Left colon (tissue), 2 donors: Measurements from ENCODE around the gene EMC10. TPM values are rescaled to one million over a fixed set of nuclear protein-coding genes. Genes with fewer than 3 reads are reported as not detected.
"Not testable (repeated sequence)": the region's sequence is repeated elsewhere in the genome, so short reads cannot be mapped to it uniquely, and the experiment has no call there.

Experiments used
- ATAC-seq: fragments of 200-7000 bp; cut with Tn5 transposase; one replicate; pipeline ENCODE4 v1.9.1; 2020; ENCODE audit warnings: mild to moderate bottlenecking, moderate library complexity
- DNase-seq, 2 donors: peaks; one replicate each; pipeline ENCODE4 v3.0.0-alpha.2; 2020
- intact Hi-C, 2 donors: fragments of 100-400 bp; cut with DNase I in 1 of 2; cut with micrococcal nuclease in 1 of 2; formaldehyde crosslinking; loops; one replicate each; pipeline versions ENCODE4 v1.11.2 to v1.14.0; 2022; cut with DNase I, micrococcal nuclease
- total RNA-seq, 2 donors: library from RNA; stranded (reverse); fragmentation: NEBNext Ultra II Directional; extraction: Animal tissue kit (Norgen Biotek cat#: 25700); gene quantifications; one replicate each; pipeline ENCODE4 v1.2.1, GENCODE V29; 2021
- donor health status: DM: no; HTN: no; CAD: no.
- donor health status: DM: yes; HTN: yes; CAD: no.

Gene EMC10
- total RNA-seq, 2 donors from 2014 or later = 125 to 132 TPM

DNA sequence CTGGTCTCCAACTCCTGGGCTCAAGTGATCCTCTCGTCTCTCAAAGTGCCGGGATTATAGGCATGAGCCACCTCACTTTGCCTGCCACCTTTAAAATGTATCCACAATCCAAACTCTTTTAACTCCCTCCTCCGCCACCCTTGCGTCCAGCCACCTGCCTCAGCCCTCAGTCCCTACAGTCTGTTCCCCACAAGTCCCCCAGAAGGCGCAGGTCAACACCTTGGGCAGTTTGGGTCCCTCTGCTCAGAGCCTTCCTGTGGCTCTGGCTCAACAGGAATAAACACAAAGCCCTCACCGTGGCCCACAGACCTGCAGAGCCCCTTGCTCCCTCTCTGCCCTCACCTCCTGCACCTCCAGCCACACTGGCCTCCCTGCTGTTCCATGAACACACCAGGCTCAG, 7.5 kb upstream of the EMC10 start:
- intact Hi-C loops = loop anchor here in 1 of 2 donors (10.0 kb wide), 1 partner anchor 104 kb away; the partner anchor contains the start of gene NAPSA
- ATAC-seq (no peak), DNase-seq (no peak)

DNA sequence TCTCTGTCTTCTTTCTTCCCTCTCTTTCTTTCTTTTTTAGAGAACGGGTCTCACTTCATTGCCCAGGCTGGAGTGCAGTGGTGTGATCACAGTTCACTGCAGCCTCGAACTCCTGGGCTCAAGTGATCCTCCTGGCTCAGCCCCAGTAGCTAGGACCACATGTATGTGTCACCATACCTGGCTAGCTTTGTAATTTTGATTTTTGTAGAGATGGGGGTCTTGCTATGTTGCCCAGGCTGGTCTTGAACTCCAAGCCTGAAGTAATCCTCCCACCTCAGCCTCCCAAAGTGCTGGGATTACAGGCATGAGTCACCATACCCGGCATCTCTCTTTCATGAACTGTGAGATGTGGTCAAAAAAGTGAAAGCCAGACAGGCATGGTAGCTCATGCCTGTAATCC, 3.0 kb upstream of the EMC10 start:
- ATAC-seq, intact Hi-C loops, DNase-seq: not testable (repeated sequence)

DNA sequence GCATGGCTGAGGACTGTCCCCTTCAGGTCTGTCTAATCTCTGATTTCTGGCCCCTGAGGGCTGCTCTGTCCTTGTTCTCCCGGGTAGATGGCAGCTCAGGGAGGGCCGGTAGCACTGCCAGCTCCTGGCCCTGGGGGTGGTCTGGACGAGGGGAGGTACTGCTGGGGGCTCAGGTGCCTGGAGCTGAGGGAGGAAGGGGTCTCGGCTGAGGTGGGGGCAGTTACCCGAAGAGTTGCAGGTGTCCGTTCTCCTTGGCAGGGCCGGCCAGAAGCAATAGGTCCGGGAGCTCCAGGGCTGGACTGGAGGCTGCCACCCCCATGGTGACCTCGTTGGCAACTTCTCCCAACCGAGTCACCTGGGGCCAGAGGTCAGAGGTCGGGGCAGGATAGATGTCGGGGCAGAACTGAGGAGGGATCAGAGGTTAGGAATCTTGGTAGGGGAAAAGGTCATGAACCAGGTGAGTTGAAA, 1.2 kb upstream of the EMC10 start:
- intact Hi-C loops = no loop called here
- ATAC-seq = no peak
- DNase-seq = no peak

DNA sequence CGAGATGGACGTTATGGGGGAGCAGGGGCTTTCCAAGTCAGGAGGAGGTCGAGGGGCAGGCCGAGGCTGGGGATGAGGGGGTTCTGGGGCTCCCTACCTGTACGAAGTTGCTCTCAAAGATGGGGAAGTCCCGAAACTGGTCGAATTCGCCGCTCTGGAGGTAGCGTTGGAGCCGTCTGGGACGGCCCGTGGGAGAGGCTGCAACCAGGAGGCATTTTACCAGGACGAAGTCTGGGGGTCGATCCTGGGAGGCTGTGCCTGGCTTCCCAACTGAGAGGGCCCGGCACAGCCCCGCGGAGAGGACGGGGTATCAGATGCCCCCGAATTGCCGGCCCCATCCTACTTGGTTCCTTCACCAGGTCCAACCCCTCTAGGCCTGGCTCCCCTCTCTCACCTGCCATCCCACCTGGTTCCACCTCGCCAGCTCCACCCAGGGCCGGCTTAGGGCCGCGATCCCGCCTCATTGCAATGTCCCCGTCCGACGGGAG, 527 bp upstream of the EMC10 start:
- no peak for DNase-seq
- intact Hi-C loops = no loop called here

DNA sequence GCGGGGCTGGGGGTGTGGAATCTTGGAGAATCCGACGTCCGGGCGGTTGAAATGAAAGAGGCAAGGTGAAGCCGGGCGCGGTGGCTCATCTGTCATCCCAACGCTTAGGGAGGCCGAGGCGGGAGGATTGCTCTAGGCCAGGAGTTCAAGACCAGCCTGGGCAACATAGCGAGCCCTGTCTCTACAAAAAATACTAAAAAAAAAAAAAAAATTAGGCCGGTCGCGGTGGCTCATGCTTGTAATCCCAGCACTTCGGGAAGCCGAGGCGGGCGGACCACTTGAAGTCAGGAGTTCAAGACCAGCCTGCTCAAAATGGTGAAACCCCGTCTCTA, 566 bp downstream of the EMC10 start:
- peak in 1 of 2 donors; percentile 92 for DNase-seq
- no peak for ATAC-seq
- intact Hi-C loops = no loop called here

More for the DNA sequence above, 527 bp upstream of the EMC10 start:
- no peak for ATAC-seq

DNA sequence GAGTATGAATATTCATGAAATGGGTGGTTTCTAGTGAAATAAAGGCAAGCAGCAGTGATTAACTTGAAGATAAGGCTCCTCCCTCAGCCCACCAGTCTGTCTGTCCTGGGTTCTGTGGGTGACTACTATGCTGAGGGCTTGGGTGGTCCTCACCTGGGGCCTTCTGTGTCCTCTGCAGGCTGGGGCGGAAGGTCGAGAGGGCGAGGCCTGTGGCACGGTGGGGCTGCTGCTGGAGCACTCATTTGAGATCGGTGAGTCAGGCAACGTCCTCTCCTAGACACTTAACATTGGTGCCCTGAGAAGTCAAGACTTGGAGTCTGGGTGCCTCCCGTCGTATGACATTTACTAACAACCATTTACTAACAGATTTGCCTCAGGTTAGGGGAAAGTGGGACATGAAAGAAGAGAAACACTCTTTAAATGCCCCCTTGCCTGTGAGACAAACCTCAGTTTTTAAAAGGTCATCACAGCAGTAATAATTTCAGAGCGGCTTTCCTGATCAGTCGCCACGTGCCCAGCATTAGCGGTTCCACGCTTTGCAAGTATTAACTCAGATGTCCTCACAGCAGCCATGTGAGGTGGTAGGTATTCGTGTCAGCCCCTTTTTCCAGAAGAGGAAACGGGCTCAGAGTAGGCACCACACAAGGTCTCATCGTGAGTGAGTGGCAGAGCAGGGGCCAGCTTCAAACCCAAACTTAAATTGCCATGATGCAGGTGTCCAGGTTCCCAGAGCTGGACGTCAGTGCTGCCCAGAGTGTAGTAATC, 1.6 kb downstream of the EMC10 start:
- intact Hi-C loops = no loop called here
- ATAC-seq (no peak), DNase-seq (no peak)

DNA sequence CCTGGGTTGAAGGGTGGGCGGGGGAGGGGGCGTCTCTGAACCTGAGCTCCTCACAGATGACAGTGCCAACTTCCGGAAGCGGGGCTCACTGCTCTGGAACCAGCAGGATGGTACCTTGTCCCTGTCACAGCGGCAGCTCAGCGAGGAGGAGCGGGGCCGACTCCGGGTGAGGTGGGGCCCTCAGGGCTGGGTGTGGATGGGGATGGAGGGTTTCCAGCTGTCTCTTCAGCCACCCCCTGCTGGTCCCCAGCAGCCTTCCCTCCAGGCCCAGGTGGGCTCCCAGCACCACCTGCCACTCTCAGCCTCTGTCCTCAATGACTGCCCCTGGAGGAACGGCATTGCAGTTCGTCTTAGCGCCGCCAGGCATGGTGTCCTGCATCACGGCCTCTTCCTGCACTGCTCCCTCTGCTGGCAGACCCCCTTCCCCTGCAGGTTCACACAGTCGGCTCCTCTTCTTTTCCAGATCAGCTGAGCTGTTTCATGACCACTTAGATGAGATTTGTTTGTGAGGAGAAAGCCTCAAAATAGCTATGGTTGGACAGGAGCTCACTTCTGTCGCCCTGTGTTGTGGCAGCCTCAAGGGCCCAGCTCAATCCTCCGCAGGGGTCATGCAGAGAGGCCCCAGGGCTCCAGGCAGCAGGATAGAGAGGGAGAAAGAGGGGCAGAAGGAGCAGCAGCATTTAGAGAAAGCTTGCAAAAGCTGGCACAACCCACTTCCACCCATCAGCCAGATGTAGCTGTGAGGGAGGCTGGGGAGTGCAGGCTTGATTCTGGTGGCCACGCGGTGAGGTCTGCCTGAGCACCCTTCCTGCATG, 2.8 kb downstream of the EMC10 start:
- intact Hi-C loops = no loop called here
- DNase-seq (no peak), ATAC-seq (no peak)

DNA sequence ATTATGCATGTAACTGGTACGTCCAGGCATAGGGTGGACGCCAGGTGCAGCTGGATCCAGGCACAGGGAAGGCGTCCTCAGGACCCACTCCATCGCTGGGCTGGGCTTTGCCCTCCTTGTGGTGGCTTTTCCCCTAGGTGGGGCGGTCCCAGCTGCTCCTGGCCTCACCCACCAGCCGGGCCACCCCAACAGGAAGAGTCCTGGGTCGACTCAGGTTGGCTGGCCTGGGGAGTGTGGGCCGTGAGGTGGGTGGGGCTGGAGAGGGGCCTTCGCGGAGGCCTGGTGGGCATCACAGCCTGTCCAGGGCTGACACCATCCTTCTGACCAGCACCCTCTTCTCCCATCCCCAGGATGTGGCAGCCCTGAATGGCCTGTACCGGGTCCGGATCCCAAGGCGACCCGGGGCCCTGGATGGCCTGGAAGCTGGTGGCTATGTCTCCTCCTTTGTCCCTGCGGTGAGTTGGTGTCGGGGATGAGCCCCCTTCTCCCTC, 3.5 kb downstream of the EMC10 start:
- intact Hi-C loops = no loop called here
- DNase-seq (no peak), ATAC-seq (no peak)

DNA sequence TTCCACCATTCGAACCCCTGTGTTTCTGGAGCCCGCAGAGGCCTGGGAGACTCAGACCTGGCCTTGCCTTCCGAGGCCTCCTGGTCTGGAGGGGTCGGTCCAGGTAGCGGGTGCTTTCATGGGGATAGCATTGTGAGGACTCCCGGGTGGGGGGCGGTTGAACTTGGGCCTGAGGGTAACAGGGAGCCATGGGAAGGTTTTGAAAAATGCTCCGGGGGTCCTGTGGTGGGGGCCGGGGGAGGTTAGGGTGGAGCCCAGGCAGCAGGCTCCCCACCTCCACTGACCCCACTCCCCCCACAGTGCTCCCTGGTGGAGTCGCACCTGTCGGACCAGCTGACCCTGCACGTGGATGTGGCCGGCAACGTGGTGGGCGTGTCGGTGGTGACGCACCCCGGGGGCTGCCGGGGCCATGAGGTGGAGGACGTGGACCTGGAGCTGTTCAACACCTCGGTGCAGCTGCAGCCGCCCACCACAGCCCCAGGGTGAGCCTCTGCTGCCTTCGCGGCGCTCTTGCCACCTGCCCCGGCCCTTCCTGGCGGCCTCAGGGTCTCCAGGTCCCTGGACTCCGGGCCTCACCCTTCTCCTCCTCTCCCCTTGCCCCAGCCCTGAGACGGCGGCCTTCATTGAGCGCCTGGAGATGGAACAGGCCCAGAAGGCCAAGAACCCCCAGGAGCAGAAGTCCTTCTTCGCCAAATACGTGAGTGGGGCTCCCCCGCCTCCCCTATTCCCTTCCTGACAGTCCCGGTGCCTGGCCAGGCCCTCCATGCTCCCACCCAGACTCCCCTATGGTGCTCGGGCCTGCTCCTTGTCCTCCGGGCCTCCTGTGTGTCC, 4.2 kb downstream of the EMC10 start:
- intact Hi-C loops = no loop called here
- no peak for DNase-seq
- ATAC-seq = no peak

DNA sequence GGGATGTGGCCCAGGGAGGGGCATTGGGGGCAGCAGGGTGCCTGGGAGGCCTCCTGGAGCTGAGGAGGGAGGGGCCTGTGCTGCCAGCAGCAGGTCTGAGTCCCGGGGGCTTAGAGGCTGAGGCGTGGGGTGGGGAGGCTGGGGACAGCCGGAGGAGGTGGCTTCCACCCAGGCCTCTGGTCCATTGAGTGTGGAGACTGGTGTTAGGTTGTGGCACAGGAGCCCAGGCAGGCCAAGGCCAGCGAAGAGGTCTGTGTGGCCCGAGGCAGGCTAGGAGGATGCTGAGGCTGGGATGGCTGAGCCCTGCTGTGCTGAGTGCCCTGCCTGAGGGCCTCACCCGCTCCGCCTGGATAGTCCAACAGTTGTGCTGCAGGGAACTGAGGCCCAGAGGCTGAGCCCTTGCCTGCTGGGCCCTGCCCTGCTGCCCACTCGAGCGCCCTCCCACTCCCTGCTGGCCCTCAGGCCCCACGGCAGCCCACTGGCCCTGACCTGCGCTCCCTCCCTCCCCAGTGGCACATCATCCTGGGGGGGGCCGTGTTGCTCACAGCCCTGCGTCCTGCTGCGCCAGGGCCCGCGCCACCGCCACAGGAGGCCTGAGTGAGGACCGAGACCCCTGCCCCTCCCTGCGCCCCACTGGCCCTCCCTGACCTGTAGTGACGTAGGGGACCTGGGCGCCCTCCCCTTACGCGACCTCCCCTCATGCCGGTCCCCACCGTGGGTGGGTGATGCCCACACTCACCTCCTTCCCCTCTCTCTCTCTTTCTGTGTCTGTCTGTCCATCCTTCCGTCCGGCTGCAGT, 5.2 kb downstream of the EMC10 start:
- intact Hi-C loops = no loop called here
- ATAC-seq = no peak
- no peak for DNase-seq

DNA sequence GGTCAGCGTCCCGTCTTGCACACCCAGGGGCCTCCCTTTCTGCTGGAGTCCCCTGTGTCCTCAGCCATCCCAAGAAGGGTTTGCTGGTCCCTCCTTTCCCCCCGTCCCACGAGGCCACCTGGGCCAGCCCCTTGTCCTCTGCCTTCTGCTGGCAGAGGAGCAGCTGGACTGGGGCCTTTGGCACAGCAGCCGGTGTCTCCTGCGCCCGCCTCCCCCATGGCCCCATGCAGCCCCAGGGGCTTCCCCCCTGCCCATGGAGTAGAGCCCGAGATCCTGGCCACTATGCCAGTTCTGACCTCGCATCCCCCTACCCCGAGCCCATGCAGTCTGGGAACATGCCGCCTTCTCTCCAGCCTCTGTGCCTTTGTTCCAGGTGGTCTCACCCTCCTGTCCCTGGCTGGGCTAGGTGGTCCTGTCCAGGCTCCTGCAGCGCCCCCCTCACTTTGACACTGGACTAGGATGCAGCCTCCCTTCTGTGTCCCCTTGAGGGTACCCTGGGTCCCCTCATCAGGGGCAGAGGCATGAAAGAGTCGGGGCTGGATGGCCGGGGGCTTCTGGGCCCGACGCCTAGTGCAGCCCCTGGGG, 6.1 kb downstream of the EMC10 start:
- ATAC-seq = no peak
- DNase-seq = no peak
- intact Hi-C loops = no loop called here

DNA sequence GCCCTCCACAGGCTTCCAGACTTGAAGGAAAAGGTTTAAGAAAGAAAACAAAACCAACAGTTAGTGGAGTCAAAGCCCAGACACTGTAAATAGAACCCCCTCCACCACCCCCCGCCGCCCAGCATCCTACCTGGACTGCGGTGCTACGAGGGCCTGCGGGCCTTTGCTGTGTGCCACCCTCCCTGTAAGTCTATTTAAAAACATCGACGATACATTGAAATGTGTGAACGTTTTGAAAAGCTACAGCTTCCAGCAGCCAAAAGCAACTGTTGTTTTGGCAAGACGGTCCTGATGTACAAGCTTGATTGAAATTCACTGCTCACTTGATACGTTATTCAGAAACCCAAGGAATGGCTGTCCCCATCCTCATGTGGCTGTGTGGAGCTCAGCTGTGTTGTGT, 6.6 kb downstream of the EMC10 start:
- intact Hi-C loops = no loop called here
- no peak for DNase-seq
- no peak for ATAC-seq

DNA sequence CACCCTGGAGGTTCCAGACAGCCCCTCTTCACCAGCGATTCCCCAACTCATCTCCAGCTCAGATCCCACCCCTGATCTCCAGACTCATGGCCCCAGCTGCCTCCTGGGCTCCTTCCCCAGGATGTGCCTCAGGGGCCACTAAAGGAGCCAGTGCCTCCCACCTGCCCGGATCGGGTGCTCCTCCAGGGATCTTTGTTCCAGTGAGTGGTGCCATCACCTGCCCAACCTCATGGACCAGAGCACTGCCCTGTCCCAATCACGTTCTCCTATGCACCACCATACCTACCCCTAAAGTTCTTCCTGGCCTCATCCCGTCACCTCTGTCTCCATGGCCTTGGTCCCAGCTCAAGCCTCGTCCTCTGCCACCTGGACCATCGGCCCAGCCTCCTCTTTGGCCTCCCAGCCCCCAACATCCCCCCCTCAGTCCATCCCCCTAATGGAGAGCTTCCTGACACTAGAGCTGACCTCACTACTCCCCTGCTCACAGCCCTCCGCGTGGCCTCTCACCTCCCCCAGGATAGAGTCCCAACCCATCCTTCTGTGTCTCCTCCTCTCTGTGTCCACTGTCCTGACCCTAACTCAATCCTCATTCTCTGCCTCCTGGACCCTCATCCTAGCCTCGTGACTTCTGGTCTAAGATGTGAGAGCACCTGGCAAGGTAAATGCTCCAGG, 9.1 kb downstream of the EMC10 start:
- no peak for DNase-seq
- intact Hi-C loops = no loop called here
- ATAC-seq = no peak

DNA sequence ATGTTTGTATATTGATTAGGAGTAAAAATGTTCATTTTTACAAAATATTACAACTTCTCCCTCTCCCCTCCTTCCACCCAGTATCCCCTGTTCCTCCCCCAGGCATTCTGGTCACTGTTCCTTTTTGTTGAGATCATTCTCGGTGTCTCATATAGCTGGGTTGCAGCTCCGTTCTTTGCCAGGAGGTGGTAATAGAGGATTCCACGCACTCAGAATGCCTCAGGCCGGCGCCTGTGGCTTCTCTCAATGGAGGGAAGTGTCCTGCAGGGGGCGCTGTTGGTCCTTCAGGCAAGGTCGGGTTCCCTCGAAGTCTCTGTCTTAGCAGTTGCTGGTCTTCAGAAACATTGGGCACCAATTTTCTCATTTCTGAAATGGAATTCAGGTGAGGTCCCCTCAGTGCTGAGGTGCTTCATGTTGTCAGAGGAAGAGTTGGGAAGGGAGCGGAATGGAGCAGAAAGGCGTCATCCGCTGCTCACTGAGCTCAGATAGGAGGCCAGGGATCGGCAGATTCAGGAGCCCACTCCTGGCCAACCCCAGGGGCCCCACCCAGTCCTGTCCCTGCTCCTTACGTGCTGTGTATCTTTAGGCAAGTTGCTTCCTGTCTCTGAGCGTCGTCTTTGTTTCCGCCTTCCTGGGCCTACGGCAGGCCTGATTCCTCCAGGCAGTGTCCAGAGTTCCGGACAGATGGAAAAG, 10.7 kb downstream of the EMC10 start:
- intact Hi-C loops = no loop called here
- DNase-seq (peak in 1 of 2 donors; percentile 40), ATAC-seq (no peak)

DNA sequence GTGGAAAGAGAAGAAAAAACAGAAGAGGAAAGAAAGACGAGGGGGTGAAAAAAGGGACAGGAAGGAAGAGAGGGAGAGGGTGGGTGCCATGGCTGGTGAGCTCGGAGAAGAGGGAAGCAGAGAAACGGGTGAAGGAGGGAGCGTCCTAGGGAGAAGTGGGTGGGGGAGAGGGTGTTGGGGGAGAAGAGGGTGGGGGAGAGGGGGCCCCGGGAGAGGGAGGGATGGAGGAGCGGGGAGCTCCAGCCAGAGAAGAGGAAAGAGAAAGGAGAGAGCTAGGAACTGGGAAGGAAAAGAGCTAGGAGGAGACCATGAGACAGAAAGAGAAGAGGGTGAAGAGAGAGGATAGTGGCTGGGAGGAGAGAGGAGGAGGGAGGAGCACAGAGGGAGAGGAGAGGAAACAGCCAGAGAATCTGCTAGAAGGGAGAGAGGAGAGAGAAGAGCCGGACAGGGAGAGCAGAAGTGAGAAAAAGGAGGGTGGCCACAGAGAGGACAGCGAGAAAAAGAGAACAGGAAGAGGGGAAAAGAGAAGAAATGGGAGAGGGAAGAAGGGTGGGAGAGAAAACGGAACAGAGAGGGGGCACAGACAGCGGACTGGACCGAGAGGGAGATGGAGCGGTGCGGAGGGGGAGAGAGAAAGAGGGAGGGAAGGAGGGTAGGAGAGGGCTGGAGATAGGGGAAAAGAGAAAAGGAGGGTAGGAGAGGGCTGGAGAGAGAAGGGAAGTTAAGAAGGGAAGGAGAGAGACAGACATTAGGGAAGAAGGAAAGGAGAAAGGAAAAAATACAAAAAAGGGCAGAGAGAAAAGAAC, 12.3 kb downstream of the EMC10 start:
- ATAC-seq (no peak), DNase-seq (no peak)
- intact Hi-C loops = no loop called here

DNA sequence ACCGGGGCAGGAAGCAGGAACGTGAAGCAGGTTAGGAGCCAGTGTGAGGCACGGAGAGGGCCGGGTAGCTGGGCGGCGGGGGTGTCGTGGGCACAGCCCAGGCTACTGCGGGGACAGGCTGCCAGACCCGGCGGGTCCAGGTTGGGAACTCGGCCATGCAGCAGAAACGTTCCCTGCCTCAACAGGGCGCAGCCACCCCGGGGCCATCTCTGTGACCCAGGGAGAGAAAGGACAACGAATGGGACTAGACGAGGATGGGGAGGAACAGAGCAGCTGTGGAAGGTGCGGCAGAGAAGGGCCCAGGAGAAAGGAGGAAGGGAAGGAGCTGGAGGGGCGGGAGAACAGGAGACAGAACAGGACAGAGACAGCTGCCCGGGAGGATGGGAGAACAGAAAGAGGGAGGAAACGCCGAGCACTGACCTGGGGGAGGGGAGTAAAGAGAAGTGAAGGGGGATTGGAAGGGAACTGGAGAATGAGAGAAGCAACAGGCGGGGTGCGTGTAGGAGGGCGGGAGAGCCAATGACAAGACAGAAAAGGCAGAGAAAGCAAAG, 13.2 kb downstream of the EMC10 start:
- no peak for ATAC-seq
- intact Hi-C loops = no loop called here

More for the DNA sequence above, 13.2 kb downstream of the EMC10 start:
- no peak for DNase-seq
